B cell (primary cell): ENCODE measurements around the gene ATG4B.

Experiments
- EZH2 ChIP-seq: IDR thresholded peaks from 2 replicates; pipeline ENCODE4 v1.6.1; 2012; ENCODE audit warnings: borderline replicate concordance, low read depth, mild to moderate bottlenecking, moderate library complexity, low read length; ENCODE audit not compliant: insufficient read depth, poor library complexity, severe bottlenecking
- TF ChIP-seq, protein P1 (sequence below): fragments of 200-600 bp; IDR thresholded peaks from one replicate; pipeline ENCODE4 v1.8.0; 2022; ENCODE audit warnings: antibody characterized with exemption, mild to moderate bottlenecking

DNA sequence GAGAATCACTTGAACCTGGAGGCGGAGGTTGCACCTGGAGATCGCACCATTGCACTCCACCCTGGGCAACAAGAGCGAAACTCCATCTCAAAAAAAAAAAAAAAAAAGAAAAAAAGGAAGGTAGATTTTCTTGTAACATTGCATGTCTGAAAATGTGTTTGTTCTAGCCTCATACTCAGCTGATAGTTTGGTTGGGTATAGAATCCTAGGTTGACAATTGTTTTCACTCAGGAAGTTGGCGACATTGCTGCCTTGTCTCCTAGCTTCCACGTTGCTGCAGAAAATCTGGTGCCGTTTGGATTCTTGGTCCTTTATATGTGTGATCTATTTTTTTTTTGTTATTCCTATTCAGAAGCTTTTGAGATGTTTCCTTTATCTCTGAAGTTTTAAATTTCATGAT lies 69.0 kb downstream of the ATG4B start:
- TF ChIP-seq, protein P1, sequence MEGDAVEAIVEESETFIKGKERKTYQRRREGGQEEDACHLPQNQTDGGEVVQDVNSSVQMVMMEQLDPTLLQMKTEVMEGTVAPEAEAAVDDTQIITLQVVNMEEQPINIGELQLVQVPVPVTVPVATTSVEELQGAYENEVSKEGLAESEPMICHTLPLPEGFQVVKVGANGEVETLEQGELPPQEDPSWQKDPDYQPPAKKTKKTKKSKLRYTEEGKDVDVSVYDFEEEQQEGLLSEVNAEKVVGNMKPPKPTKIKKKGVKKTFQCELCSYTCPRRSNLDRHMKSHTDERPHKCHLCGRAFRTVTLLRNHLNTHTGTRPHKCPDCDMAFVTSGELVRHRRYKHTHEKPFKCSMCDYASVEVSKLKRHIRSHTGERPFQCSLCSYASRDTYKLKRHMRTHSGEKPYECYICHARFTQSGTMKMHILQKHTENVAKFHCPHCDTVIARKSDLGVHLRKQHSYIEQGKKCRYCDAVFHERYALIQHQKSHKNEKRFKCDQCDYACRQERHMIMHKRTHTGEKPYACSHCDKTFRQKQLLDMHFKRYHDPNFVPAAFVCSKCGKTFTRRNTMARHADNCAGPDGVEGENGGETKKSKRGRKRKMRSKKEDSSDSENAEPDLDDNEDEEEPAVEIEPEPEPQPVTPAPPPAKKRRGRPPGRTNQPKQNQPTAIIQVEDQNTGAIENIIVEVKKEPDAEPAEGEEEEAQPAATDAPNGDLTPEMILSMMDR: no peak
- TF ChIP-seq EZH2: no peak
